CD4-positive, alpha-beta T cell treated with Interferon alpha-2 for 1 hour (primary cell): Measurements from ENCODE around the gene CCR4.
"Not testable (repeated sequence)": the region's sequence is repeated elsewhere in the genome, so short reads cannot be mapped to it uniquely, and the experiment has no call there.

Experiments
- DNase-seq, 2 donors: peaks; one replicate each; pipeline ENCODE4 v3.0.0-alpha.2; 2020 to 2022

Gene CCR4

DNA sequence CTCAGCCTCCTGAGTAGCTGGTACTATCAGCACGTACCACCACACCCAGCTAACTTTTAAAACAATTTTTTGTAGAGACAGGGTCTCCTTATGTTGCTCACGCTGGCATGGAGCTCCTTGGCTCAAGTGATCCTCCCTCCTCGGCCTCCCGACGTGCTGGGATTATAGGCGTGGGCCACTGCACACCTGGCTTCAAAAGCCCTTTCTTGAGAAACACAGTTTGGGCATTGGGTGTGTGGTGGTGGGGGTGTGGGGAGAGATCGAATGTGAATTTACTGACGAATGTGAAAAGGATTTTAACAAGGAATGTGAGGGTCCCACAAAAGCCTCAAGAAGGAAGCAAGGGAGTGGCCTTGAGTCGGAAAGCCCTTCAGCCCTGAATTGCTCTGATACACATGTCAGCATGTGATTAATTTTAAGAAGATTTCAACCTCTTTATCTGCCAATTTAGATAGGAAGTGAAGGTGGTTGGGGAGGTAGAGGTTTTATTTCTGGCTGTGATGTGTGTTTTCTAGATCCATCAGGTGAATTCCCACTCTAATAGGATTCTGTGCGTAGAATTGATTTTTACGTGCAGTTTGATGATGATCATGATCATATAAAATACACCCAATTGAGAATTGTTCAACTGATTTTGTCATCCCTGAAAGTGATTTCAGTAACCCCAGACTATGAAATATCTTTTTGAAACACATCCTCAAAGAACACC, 1.1 kb downstream of the CCR4 start:
- DNase-seq, result peak in 1 of 2 donors; percentile 43

DNA sequence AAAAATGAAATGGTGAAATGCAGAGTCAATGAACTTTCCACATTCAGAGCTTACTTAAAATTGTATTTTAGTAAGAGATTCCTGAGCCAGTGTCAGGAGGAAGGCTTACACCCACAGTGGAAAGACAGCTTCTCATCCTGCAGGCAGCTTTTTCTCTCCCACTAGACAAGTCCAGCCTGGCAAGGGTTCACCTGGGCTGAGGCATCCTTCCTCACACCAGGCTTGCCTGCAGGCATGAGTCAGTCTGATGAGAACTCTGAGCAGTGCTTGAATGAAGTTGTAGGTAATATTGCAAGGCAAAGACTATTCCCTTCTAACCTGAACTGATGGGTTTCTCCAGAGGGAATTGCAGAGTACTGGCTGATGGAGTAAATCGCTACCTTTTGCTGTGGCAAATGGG, 3.1 kb downstream of the CCR4 start:
- DNase-seq, result no peak

DNA sequence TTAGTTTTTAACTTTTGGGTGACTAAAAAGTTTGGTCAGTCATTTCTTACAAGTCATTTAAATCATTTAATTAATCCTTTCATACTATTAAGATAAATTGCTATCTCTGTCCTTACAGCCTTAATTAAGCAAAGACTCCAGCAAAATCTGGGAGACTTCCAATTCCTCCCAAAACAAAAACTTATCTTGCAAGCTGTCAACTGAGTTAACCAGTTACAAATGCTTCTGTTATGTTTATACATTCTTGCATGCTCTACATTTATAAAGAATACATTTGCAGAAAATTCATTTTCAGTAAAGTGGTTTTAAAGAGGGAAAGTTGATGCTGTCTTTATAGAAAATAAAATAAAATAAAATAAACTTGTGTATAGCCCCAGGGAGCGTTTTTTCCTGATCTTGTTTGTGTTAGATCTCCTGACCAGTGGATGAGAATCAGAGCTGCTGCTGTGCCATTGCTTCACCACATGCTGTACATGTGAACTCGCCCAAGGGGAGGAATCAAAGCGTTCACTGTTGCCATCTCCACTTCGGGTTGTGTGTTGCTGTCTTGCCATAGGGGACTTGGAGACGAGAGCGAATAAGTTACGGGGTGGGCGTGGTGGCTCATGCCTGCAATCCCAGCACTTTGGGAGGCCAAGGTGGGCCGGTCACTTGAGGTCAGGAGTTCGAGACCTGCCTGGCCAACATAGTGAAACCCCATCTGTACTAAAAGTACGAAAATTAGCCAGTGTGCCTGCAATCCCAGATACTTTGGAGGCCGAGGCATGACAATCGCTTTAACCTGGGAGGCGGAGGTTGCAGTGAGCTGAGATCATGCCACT, 5.5 kb downstream of the CCR4 start:
- no peak for DNase-seq

DNA sequence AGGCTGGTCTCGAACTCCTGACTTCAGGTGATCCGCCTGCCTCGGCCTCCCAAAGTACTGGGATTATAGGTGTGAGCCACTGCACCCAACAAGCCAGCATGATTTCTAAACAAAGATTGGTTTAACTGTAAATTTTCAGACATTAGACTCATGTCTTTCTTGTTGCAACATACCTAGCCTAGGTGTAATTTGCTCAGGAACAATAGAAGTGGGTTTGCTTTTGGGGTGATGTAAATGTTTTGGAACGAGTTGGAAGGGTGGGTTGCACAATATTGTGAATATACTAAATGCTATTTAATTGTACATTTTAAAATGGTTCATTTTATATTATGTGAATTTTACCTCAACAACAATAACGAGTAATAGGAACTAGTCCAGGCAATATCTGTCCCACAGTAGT, 7.1 kb downstream of the CCR4 start:
- DNase-seq, result no peak

DNA sequence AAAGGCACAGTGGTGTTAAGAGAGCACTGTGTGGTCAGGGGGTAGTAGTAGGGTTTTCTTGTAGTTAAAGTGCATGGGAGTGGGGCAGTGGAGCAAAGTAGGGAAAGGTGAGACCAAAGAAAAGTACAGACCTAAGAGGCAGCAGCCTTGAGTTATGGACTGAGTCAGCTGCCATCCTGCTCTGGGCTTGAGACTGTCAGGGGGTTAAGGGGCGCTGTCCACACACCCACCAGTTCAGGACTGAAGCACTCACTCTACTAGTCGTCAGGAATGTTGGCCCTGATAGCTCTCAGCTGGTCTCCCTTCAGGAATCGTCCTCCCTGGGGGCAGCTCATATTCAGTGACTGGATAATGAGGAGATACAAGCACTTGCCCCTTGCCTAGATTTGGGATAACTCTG, 7.9 kb downstream of the CCR4 start:
- no peak for DNase-seq

DNA sequence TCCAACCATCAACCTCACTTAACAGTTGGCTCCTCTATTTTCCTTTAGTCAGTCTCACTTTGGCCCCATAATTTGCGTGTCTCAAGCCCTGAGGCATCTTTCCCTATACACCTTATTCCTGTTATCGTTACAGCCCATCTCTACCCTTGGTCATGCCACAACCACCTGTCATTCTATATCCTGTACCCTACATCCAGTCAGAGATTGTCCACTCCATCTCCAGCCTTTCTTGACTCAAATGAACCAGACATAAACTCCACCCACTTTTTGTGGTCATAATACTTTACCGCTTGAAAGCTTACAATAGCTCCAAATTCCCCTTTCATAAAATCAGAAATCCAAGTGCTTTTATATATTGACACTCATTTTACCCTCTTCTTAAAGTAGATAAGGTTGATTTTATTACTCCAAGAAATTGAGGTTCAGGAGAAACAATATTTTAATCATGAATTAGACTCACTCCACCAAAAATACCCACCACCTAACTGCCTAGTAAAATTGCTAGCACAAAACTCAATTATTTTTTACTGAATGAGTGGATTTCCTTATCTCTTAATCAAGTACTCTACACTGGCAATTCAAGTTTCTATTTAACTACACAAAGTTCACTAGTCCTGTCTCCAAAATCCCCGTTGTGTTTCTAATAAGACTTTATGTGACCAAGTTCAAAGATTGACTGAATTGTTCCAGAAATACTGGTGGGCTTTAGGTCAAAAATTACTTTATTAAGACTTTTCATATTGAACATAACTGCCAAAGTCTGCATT, 9.1 kb downstream of the CCR4 start:
- DNase-seq, result peak in 1 of 2 donors; percentile 54

DNA sequence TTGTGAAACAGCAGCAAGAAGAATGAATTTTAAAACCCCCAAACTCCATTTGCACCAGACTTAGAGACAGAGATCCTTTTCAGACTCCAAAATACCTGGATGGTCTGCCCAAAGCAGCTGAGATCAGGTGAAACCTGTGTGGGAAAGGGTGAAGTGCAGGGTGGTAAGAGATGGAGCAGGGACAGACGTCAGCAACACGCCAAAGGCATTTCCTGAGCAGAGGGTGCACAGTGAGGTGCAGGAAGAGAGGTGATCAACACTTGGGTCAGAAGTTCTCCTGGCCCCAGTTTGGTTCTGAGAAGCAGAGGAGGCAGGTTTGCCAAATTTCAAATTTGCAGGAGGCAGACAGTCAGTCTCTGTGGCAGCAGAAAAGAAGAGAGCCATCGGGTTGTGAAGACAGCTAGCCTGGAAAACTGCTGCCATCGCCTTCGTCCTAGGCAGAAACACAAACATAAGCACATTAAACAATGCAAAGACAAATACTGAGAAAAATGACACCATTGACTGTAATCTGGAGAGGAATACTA, 9.8 kb downstream of the CCR4 start:
- peak; percentile 22 to 53 for DNase-seq

DNA sequence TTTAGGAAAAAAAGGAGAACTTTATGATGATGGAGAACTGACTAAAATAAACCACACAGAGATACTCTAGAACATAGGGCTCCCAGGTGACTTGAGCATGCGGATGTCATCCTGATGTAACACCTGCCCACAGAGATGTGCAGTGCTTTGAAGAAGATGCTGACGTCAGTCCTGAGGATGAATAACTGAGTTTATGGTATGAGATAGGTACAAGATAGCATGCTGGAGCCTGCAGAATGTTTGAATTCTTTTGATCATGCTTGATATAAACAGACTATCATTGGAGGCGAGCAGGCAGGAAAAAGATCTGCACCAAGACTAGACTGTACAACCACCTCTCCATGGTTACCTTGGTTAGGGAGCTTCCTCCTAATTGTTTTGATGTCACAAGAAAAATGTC, 12.4 kb downstream of the CCR4 start:
- peak; percentile 19 to 61 for DNase-seq

DNA sequence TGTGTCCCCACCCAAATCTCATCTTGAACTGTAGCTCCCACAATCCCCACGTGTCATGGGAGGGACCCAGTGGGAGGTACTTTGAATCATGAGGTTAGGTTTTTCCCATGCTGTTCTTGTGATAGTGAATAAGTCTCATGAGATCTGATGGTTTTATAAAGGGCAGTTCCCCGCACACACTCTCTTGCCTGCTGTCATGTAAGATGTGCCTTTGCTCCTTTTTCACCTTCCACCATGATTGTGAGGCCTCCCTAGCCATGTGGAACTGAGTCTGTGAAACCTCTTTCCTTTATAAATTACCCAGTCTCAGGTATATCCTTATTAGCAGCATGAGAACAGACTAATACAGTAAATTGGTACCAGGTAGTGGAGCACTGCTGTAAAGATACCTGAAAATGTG, 13.3 kb downstream of the CCR4 start:
- not testable (repeated sequence) for DNase-seq

DNA sequence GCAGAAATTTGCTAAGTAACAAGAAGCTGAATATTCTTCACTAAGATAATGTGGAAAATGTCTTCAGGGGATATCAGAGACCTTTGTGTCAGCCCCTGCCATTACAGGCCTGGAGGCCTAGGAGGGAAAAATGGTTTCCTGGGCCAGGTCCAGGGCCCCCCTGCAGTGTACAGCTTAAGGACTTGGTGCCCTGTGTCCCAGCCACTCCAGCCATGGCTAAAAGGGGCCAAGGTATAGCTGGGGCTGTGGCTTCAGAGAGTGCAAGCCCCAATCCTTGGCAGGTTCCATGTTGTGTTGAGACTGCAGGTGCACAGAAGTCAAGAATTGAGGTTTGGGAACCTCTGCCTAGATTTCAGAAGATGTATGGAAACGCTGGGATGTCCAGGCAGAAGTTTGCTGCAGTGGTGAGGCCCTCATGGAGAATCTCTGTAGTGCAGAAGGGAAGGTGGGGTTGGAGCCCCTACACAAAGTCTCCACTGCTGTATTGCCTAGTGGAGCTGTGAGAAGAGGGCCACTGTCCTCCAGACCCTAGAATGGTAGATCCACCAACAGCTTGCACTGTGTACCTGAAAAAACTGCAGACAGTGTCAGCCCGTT, 14.3 kb downstream of the CCR4 start:
- not testable (repeated sequence) for DNase-seq

DNA sequence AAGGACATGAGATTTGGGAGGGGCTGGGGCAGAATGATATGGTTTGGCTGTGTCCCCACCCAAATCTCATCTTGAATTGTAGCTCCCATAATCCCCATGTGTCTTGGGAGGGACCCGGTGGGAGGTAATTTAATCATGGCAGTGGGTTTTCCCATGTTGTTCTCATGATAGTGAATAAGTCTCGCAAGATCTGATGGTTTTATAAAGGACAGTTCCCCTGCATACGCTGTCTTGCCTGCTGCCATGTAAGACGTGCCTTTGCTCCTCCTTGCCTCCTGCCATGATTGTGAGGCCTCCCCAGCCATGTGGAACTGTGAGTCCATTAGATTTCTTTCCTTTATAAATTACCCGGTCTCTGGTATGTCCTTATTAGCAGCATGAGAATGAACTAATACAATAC, 15.2 kb downstream of the CCR4 start:
- DNase-seq, result not testable (repeated sequence)

DNA sequence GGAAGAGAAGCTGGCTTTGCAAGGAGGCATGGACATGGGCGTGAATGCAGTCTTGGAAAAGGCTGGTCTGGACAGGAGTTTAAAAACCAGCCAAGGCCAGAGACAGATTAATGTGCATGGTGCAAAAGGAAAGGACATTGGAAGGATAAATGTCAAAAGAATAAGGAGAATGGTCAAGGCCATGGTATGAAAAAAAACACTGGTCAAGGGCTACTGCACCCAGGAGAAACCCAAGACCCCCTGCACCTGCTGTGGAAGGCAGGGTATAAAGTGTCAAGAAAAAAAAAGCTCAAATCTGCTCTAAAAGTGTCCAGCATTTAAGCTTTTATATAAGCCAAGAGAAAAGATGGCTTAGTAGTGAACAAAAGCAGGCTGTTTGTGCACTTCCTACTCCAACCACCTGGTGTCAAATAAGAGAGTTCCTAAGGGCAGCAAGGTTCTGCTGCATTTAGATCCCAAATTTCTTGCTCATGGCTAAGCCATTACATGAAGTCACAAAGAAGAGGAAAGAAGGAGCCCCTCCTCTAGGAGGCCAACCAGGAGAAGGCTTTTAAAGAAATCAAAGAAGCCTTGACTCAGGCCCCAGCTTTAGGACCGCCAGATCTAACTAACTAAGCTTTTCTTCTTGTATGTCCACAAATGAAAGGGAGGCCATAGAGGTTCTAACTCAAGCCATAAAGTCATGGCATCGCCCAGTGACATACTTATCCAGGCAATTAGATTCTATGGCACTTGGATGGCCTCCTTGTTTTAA, 16.9 kb downstream of the CCR4 start:
- DNase-seq, result no peak

DNA sequence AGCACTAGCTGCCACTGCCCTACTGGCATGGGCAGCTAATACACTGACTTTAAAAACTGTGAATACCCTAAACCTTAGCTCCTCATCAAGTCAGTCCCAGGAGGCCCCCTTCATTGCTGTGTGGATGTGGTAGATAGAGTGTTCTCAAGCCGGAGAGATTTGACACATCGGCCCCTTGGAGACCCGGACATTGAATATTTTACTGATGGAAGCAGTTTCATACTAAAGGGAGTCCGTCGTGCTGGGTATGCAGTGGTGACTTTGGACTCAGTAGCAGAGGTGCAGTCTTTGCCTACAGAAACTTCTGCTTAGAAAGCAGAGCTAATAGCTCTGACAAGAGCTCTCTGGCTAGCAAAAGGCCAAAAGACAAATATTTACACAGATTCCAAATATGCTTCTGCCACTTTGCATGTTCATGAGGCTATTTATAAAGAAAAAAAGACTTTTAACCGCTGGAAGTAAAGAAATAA, 17.5 kb downstream of the CCR4 start:
- no peak for DNase-seq

DNA sequence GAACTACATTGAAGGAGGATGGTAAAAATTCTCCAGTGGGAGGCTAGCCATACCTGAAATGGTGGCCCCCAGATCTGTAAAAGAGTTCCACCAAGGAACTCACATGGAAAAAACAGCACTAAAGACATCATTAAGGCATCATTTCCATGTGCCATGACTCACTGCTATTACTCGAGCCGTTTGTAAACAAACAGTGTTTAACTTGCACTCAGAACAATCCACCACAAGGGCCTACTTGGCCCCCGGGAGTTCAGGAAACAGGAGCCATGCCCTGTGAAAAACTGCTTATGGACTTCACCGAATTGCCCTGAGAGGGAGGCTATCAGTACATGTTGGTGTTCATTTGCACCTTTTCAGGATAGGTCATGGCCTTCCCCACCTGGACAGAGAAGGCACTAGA, 18.2 kb downstream of the CCR4 start:
- no peak for DNase-seq

DNA sequence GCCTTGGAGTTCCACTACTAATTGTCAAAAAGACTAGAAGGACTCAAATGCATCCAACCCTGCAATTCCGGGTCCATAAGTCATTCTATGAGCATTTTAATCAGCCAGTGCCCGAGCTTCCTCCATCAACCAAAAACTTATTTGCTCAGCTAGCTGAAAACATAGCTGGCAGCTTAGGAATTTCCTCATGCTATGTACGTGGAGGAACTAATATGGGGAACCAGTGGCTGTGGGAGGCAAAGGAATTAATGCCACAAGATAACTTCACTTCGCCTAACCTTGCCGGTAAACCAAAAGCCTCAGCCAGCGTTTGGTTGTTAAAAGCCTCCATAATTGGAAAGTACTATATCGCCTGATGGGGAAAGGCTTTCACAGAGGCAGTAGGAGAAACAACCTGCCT, 19.8 kb downstream of the CCR4 start:
- DNase-seq, result not testable (repeated sequence)

DNA sequence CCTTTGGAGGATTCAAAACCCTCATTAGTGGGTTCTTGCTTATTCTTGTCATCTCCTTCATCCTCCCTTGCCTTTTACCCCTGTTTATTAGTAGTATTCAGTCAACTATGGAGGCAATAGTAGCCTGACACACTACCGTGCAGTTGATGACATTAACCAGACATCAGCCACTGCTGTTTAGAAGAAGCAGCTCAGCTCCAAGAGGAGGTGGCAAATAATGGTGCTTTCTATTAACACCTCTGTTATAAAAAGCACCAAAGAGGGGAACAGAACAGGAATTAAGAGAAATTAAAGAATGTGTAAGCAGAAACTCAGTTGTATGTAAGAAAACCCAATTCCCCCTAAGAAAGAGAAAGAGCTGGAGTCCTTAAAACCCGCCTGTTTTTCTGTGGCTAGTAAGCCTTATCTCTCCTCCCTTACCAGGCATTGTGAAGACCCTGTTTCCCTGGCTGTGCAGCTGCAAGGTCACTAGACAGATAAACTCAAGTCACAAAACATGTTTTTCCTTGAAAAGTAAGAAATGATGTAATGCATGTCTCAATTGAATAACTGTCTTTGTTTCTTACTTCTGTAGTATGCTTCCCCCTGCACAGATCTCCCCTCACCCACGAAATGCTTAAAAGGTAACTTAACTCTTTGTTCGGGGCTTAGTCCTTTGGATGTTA, 21.2 kb downstream of the CCR4 start:
- DNase-seq, result no peak

DNA sequence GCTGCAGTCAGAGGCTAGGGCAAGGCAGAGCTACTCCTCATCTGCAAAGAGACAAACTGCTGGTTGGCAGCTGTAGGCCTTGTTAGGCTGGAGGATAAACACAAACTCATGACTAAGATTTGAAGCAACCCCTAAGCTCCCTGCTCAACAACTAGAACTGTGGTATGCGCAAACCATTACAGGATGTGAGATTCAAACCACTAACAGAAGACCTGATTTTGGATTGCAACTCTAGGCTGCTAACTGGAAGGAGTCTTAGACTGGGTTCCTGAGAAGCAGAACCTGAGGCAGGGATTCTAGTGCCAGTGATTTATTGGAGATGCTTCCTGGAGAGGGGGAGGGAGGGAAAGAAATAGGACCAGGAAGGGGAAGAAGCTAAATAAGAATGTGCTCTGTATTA, 22.5 kb downstream of the CCR4 start:
- DNase-seq, result peak in 1 of 2 donors; percentile 51

DNA sequence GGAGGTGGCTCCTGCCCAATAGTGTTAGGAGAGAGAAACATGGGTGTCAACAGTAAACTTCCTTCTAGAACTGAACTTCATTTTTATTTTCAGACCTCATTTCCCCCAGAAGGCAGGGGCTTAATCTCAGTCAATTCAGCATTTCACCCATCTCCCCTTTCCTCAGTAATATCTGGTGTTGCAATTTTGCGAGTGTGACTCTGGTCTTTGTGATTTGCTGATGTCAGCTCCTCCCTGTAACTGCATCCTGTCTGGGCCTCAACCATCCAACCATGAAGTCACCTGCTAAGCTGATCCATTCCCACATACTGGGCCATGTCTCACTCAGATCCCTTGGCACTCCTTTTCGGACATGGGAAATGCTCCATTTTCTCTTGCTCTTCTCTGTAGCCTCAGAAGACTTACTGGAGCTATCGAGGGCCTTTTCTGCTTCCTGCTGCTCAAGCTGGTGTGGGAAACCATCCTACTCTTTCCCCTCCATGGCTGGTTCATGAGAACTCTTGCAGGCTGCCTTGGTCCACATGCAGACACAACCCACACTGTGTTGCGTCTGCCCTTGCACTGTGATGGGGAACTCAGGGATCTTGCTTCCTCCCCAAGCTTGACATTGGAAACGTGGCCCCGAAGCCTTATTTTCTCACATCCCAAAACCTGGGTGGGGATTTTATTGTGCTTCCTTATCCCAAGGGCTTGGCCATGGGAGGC, 24.6 kb downstream of the CCR4 start:
- DNase-seq, result no peak

DNA sequence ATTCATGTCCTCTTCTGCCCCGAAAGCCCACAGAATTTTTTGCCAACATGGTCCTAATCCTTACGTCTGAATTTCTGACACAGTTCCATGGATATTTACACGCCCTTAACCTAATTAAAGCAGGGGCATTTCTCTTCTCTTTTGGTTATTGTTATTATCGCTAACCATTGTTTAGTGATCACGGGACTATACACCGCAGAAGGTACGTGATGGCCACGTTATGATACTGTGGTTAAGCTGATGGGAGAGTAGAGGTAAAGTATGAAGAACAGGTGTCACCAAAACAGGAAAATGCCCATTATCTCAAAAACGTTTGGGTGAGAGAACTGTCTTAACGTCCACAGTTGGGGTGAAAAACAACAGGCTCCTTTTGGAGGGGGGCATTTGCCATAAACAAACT, 26.4 kb downstream of the CCR4 start:
- DNase-seq, result no peak

DNA sequence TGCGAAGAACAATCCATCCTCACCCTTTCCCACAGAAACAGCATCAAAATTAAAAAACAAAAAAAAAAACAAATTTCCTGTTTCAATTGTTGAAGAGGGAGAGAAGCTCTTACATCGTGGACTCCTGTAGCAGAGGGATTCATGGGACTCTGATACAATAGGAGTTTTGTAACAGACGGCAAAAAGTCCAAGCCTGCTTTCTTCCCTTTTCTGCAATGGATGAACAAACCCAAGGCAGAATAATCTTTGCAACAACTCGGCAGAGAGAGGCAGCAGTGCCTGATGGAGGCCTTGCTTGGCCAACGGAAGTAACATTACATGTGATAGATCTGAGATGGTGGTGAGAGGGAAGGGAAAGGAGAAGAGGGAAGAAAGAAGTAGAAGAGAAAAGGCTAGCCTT, 26.9 kb downstream of the CCR4 start:
- no peak for DNase-seq

DNA sequence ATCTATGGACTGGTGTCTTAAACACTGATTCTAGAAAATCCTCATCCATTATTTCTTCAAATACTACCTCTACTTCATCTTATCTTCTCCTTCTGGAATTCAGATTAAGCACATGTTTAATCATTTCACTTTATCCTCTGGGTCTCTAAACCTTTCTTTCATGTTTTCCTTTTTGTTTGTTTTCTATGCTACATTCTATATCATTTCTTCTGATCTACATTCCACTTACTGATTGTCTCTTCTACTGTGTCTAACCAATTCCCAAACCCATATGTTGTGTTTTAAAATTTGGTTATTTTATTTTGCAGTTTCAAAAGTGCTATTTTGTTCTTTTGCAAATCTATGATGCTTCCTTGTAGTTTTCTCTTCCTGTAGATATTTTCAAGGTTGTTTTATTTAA, 31.7 kb downstream of the CCR4 start:
- no peak for DNase-seq
